Measurements from ENCODE around the gene DPP6.

Gene DPP6

DNA sequence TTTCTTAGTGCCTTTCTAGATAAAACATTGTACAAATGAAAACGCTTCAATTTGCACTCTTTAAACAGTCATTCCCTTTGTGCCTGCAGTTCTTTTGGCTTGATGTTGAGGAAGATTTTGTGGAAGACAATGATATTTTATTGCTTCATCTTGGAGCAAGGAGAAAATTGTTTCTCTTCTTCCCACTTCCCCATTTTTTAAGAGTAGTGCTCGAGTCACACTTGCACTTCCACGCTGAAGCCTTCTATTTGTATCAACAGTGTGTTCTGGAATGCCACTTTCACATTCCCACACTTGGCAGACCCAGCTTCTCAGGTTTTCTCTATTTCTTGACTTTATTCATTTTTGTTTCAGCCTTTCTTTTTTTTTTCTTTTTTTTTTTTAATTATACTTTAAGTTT, 581.4 kb downstream of the DPP6 start:
- Histone ChIP-seq H3K4me1 (ENCODE audit: control insufficient read depth, low read depth, low read length) (no peaks in the 10 kb centered on the region), H3K79me2 (ENCODE audit: control insufficient read depth, insufficient read depth, low read length) (no peaks in the 10 kb centered on the region)
- no CpG with 5 or more reads among the region's 3 CpGs for WGBS (ENCODE audit: extremely low coverage, insufficient coverage, low lambda C conversion rate)

DNA sequence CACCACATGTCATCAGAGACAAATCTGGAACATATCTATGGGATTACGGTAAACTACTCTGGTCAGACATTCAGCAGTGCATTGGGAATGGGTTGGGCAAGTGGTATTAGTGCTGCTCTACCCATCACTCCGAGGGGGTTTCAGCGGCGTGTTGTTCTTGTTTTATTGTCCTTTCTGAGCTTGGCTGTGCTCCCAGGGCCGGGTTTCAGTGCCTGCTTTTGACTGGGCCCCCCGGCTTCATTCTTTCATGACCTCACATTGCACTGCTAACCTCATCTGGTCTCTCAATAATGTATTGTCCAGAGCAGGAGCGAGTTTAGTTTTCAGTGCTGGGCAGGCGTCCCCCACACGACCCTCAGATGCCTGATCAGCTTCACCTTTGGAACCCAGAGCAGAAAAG, 586.1 kb downstream of the DPP6 start:
- no CpG with 5 or more reads among the region's 9 CpGs for WGBS (ENCODE audit: extremely low coverage, insufficient coverage, low lambda C conversion rate)
- Histone ChIP-seq H3K4me2 (ENCODE audit: low read length) (no peak overlapping the region), H3K9ac (ENCODE audit: low read length) (no peak overlapping the region)

More for the DNA sequence above, 581.4 kb downstream of the DPP6 start:
- no peak overlapping the region for H3K4me2 ChIP-seq (ENCODE audit: low read length)
- H3K18ac ChIP-seq (ENCODE audit: low read length): no peak overlapping the region
- no peak overlapping the region for H2AK5ac ChIP-seq (ENCODE audit: low read length)
- no peaks in the 10 kb centered on the region for H3K79me1 ChIP-seq (ENCODE audit: low read length)
- H3K27me3 ChIP-seq (ENCODE audit: insufficient read depth, low read length, poor library complexity): no peaks in the 10 kb centered on the region
- H3K23ac ChIP-seq (ENCODE audit: low read length): no peak overlapping the region
- H3K4ac ChIP-seq (ENCODE audit: low read depth, low read length): no peak overlapping the region
- H3K9ac ChIP-seq (ENCODE audit: low read length): no peak overlapping the region
- no peak overlapping the region for H4K8ac ChIP-seq (ENCODE audit: low read depth, low read length)
- no peak overlapping the region for H3K27ac ChIP-seq (ENCODE audit: low read depth, low read length)
- no peak overlapping the region for H3K56ac ChIP-seq (ENCODE audit: low read length)
- no peak overlapping the region for H2BK15ac ChIP-seq (replicated peaks; ENCODE audit: low read depth)
- no peak overlapping the region for H3K4me3 ChIP-seq (ENCODE audit: low read length)
- DNase-seq: no peak
- H4K5ac ChIP-seq (ENCODE audit: low read length): no peak overlapping the region
- no peak overlapping the region for H2BK120ac ChIP-seq (ENCODE audit: low read depth, low read length)
- H2BK5ac ChIP-seq (ENCODE audit: low read length): no peak overlapping the region
- H3K36me3 ChIP-seq (ENCODE audit: control insufficient read depth, insufficient read depth, low read length): no peaks in the 10 kb centered on the region

DNA sequence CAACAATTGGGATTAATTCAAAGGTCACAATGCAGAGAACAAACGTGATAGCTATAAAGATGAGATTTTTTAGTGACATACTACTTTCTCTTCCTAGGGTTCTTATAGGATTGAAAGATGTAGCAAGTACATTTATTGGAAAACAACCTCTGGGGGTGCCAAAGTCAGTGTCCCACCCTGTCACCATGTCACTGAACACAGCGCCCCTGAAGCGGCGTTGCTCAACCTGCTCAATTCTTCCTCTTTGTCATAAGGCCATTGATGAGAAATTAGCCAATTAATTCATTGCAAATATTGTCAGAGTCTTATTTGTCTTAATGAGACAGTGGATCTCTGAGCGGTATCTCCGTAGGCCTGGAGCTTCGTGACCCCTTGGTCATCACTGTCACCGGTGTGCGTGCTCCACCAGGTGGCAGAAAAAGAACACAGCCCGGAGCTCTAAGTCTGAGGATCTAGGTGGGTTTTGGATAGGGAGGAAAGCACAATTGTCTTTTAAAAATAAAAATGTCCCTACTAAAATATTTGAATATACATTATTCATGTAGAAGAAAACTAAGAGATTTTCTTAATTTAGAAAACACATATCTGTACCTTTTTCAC, 588.2 kb downstream of the DPP6 start:
- Histone ChIP-seq H4K5ac (ENCODE audit: low read length) (no peak overlapping the region), H2AK5ac (ENCODE audit: low read length) (no peak overlapping the region), H2BK15ac (replicated peaks; ENCODE audit: low read depth) (no peak overlapping the region), H2BK5ac (ENCODE audit: low read length) (no peak overlapping the region), H3K79me1 (ENCODE audit: low read length) (no peaks in the 10 kb centered on the region), H3K4me2 (ENCODE audit: low read length) (no peak overlapping the region), H3K4me1 (ENCODE audit: control insufficient read depth, low read depth, low read length) (no peaks in the 10 kb centered on the region), H3K18ac (ENCODE audit: low read length) (no peak overlapping the region), H3K4ac (ENCODE audit: low read depth, low read length) (no peak overlapping the region), H3K4me3 (ENCODE audit: low read length) (no peak overlapping the region), H3K23ac (ENCODE audit: low read length) (no peak overlapping the region), H3K9ac (ENCODE audit: low read length) (no peak overlapping the region), H4K8ac (ENCODE audit: low read depth, low read length) (no peak overlapping the region), H3K27ac (ENCODE audit: low read depth, low read length) (no peak overlapping the region), H3K56ac (ENCODE audit: low read length) (no peak overlapping the region), H3K27me3 (ENCODE audit: insufficient read depth, low read length, poor library complexity) (no peaks in the 10 kb centered on the region), H3K36me3 (ENCODE audit: control insufficient read depth, insufficient read depth, low read length) (no peaks in the 10 kb centered on the region), H2BK120ac (ENCODE audit: low read depth, low read length) (no peak overlapping the region), H3K79me2 (ENCODE audit: control insufficient read depth, insufficient read depth, low read length) (no peaks in the 10 kb centered on the region)
- DNase-seq: peak; percentile 61
- no CpG with 5 or more reads among the region's 10 CpGs for WGBS (ENCODE audit: extremely low coverage, insufficient coverage, low lambda C conversion rate)

More for the DNA sequence above, 586.1 kb downstream of the DPP6 start:
- Histone ChIP-seq H2BK15ac (replicated peaks; ENCODE audit: low read depth) (no peak overlapping the region), H4K5ac (ENCODE audit: low read length) (no peak overlapping the region), H3K4me3 (ENCODE audit: low read length) (no peak overlapping the region), H2AK5ac (ENCODE audit: low read length) (no peak overlapping the region), H3K79me2 (ENCODE audit: control insufficient read depth, insufficient read depth, low read length) (no peaks in the 10 kb centered on the region), H4K8ac (ENCODE audit: low read depth, low read length) (no peak overlapping the region), H3K4ac (ENCODE audit: low read depth, low read length) (no peak overlapping the region), H3K23ac (ENCODE audit: low read length) (no peak overlapping the region), H3K4me1 (ENCODE audit: control insufficient read depth, low read depth, low read length) (no peaks in the 10 kb centered on the region), H3K18ac (ENCODE audit: low read length) (no peak overlapping the region), H3K27ac (ENCODE audit: low read depth, low read length) (no peak overlapping the region), H3K36me3 (ENCODE audit: control insufficient read depth, insufficient read depth, low read length) (no peaks in the 10 kb centered on the region), H3K27me3 (ENCODE audit: insufficient read depth, low read length, poor library complexity) (no peaks in the 10 kb centered on the region), H3K79me1 (ENCODE audit: low read length) (no peaks in the 10 kb centered on the region), H2BK120ac (ENCODE audit: low read depth, low read length) (no peak overlapping the region), H2BK5ac (ENCODE audit: low read length) (no peak overlapping the region), H3K56ac (ENCODE audit: low read length) (no peak overlapping the region)
- no peak for DNase-seq

DNA sequence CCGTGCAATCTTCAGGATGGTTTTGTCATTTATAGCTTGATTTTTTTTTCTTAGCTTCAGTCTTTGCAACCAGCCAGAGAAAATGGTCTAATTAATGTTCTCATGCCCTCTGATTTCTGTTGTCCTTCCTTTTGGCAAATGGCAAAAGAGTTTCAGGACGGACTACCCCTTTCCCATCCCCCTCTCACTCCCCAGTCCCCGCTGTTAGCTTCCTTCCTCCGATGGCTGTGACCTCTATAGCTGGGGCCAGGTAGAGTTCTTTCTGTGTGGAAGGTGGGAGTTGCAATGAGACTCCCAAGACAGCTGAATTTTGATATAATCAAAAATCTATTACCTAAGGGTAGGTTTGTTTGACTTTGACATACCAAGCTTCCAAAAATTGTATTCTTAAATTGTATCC, 588.7 kb downstream of the DPP6 start:
- Histone ChIP-seq H2BK15ac (replicated peaks; ENCODE audit: low read depth) (no peak overlapping the region), H2BK5ac (ENCODE audit: low read length) (no peak overlapping the region), H3K36me3 (ENCODE audit: control insufficient read depth, insufficient read depth, low read length) (no peaks in the 10 kb centered on the region), H3K4me1 (ENCODE audit: control insufficient read depth, low read depth, low read length) (no peaks in the 10 kb centered on the region), H3K23ac (ENCODE audit: low read length) (no peak overlapping the region), H3K4me3 (ENCODE audit: low read length) (no peak overlapping the region), H3K27me3 (ENCODE audit: insufficient read depth, low read length, poor library complexity) (no peaks in the 10 kb centered on the region), H3K79me1 (ENCODE audit: low read length) (no peaks in the 10 kb centered on the region), H3K56ac (ENCODE audit: low read length) (no peak overlapping the region), H2AK5ac (ENCODE audit: low read length) (no peak overlapping the region), H3K79me2 (ENCODE audit: control insufficient read depth, insufficient read depth, low read length) (no peaks in the 10 kb centered on the region), H3K18ac (ENCODE audit: low read length) (no peak overlapping the region), H3K9ac (ENCODE audit: low read length) (no peak overlapping the region), H4K8ac (ENCODE audit: low read depth, low read length) (no peak overlapping the region), H3K4ac (ENCODE audit: low read depth, low read length) (no peak overlapping the region), H2BK120ac (ENCODE audit: low read depth, low read length) (no peak overlapping the region), H3K27ac (ENCODE audit: low read depth, low read length) (no peak overlapping the region), H3K4me2 (ENCODE audit: low read length) (no peak overlapping the region), H4K5ac (ENCODE audit: low read length) (no peak overlapping the region)
- DNase-seq: no peak
- no CpG with 5 or more reads among the region's 4 CpGs for WGBS (ENCODE audit: extremely low coverage, insufficient coverage, low lambda C conversion rate)

DNA sequence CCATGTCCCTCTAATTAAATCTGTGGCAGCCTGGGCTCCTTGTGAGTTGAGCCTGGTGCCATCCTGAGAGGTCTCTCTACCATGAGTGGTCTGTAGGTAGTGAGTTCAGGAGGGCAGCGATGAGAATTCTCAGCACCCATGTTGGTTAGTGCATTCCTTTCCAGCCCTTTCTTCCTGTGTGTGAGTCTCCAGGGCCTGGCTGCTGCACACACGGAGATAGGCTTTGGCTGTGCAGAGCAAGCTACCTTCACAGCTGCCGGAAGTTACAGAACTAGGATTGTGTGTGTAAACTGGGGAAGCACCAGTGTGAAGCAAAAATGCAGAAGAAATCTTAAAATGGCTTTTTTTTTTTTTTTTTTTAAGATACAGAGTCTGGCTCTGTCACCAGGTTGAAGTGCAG, 592.2 kb downstream of the DPP6 start:
- Histone ChIP-seq H3K79me2 (ENCODE audit: control insufficient read depth, insufficient read depth, low read length) (no peaks in the 10 kb centered on the region), H2BK15ac (replicated peaks; ENCODE audit: low read depth) (no peak overlapping the region), H3K27ac (ENCODE audit: low read depth, low read length) (no peak overlapping the region), H3K4ac (ENCODE audit: low read depth, low read length) (no peak overlapping the region), H3K4me3 (ENCODE audit: low read length) (no peak overlapping the region), H4K8ac (ENCODE audit: low read depth, low read length) (no peak overlapping the region), H2BK5ac (ENCODE audit: low read length) (no peak overlapping the region), H3K9ac (ENCODE audit: low read length) (no peak overlapping the region), H3K36me3 (ENCODE audit: control insufficient read depth, insufficient read depth, low read length) (no peaks in the 10 kb centered on the region), H2BK120ac (ENCODE audit: low read depth, low read length) (no peak overlapping the region), H3K4me1 (ENCODE audit: control insufficient read depth, low read depth, low read length) (no peaks in the 10 kb centered on the region), H3K56ac (ENCODE audit: low read length) (no peak overlapping the region), H3K79me1 (ENCODE audit: low read length) (no peaks in the 10 kb centered on the region), H3K27me3 (ENCODE audit: insufficient read depth, low read length, poor library complexity) (no peaks in the 10 kb centered on the region), H3K18ac (ENCODE audit: low read length) (no peak overlapping the region), H4K5ac (ENCODE audit: low read length) (no peak overlapping the region), H3K4me2 (ENCODE audit: low read length) (no peak overlapping the region), H3K23ac (ENCODE audit: low read length) (no peak overlapping the region), H2AK5ac (ENCODE audit: low read length) (no peak overlapping the region)
- no CpG with 5 or more reads among the region's 3 CpGs for WGBS (ENCODE audit: extremely low coverage, insufficient coverage, low lambda C conversion rate)
- no peak for DNase-seq
